ENCODE measurements around the gene DAPK1.

The DAPK1 gene

DNA sequence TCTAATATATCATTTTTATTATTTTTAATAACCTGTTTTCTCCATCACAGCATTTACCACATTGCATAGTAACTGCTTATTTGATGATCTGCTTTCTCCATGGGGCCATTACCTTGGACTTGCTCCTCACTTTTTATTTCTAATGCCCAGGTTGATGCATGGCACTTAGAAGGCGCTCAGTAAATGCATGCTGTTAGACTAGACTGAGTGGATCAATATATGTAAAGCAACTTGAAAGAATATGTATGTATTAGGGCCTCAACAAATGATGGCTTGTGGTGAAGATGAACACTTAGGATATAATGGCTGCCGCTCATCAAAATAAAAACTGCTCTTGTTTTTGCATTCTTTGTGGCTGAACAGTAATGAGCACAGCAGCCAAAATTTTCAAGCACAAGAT, 5.8 kb downstream of the DAPK1 start:
- no peak for DNase-seq (ENCODE audit: low spot score)
- TF ChIP-seq, protein P1, sequence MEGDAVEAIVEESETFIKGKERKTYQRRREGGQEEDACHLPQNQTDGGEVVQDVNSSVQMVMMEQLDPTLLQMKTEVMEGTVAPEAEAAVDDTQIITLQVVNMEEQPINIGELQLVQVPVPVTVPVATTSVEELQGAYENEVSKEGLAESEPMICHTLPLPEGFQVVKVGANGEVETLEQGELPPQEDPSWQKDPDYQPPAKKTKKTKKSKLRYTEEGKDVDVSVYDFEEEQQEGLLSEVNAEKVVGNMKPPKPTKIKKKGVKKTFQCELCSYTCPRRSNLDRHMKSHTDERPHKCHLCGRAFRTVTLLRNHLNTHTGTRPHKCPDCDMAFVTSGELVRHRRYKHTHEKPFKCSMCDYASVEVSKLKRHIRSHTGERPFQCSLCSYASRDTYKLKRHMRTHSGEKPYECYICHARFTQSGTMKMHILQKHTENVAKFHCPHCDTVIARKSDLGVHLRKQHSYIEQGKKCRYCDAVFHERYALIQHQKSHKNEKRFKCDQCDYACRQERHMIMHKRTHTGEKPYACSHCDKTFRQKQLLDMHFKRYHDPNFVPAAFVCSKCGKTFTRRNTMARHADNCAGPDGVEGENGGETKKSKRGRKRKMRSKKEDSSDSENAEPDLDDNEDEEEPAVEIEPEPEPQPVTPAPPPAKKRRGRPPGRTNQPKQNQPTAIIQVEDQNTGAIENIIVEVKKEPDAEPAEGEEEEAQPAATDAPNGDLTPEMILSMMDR (IDR thresholded peaks at IDR 0.05; ENCODE audit: extremely low read depth, missing control alignments), result no peak

DNA sequence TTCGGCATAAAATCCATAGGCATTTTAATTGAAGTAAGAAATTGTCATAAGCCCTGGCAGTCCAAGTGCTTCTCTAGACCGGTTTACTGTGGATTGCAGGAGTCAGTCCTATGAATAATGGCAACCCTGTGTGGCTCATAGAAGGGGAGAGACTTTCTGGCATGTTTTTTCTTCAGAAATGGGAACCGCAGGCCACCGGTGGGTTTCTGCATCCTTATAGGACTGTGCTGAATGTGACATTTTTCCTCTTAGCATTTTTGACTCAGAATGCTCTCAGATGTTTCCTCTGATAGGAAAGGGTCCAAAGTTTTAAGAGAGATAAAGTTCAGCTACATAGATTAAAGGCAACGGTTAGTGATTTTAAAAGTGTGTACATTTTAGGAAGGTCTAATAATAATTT, 6.3 kb downstream of the DAPK1 start:
- TF ChIP-seq, protein P1 (IDR thresholded peaks at IDR 0.05; ENCODE audit: extremely low read depth, missing control alignments), result no peak
- DNase-seq (ENCODE audit: low spot score), result no peak

DNA sequence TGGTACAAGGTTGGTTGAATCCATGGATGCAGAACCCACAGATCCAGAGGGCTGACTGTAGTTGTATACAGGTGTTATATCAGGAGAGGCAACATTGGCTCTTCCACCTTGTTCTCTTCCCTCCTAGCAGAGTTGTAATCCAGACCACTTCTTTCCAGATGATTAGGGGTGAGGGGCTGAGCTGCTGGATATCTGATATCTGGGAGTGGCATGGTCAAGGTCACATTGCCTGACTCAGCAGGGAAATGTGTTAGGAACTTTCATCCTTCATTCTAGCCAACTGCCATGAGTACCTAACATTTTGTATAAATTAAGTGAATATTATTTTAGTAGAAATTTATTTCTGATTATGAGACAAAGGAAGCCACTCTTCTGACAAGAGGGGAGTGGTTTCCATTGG, 7.3 kb downstream of the DAPK1 start:
- no peak for DNase-seq (ENCODE audit: low spot score)
- TF ChIP-seq, protein P1 (IDR thresholded peaks at IDR 0.05; ENCODE audit: extremely low read depth, missing control alignments), result no peak

DNA sequence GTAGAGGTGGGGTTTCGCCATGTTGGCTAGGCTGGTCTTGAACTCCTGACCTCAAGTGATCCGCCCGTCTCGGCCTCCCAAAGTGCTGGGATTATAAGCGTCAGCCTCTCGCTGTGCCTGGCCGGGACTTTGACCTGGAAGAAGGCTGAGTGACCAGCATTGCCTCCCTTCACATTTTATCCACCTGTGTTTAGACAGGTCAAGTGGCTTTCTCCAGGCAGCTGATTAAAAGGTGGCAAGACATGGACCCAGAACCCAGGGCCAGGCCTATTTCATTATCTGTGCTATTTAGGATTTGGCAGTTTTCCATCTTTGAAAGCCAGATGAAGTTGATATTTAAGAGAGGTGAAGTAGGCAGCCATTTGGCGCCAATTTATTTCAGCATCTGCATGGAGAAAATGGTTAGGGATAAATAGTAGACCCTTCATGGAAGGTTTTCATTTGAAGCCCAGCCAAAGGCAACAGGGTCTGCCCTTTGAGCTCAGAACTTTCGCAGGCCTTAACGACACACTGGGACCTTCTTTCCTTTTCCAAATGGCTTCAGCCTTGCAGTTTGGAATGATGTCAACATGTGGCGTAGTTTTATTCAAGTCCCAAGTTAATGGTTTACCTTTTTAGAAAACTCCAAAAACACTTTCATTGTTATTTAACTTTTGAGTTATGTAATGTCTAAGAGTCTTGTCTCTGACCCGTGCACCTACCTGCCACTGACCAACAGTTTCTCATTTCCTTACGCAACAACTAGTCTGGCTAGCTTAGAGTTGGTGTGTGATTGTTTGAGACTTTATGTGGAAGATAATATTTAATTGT, 8.4 kb downstream of the DAPK1 start:
- TF ChIP-seq, protein P1 (IDR thresholded peaks at IDR 0.05; ENCODE audit: extremely low read depth, missing control alignments), result no peak
- DNase-seq (ENCODE audit: low spot score), result no peak

DNA sequence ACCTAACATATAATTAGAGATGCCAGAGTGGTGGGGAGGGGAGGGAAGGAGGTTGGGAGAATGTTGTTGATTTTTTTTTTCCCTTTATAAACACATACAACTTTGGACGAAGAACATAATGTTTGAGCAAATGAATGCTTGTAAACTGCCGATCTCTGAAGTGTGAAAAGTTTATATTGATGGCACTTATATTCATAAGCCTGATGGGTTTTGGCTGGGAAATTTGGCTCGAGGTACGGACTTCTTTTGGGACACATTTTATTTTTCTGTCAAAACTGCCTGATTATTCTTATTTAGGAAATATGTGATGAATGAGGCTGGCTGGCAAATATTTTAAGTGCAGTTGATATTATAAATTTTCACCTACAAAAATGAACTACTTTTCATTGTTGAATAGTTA, 9.9 kb downstream of the DAPK1 start:
- no peak for DNase-seq (ENCODE audit: low spot score)

DNA sequence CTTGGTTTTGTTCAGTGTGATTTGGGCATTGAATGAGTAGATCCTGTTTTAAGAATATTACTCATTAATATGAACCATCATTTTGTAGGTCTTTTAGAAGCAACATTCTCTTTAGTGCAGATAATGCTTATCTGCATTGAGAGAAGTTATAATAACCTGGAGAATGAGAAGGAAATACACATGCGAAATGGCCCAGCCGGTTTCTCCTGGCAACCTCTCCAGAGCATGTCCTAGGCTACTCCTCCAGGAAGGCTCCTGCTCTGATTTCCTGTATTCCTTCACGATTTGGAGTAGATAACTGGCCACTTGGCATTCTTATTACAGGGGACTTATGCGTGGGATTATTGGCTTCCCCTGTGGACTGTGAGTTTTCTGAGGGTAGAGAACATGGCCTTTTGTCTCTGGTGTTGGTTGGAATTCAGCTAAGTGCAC, 12.6 kb downstream of the DAPK1 start:
- no peak for DNase-seq (ENCODE audit: low spot score)
- TF ChIP-seq, protein P1 (IDR thresholded peaks at IDR 0.05; ENCODE audit: extremely low read depth, missing control alignments), result no peak

More for the DNA sequence above, 9.9 kb downstream of the DAPK1 start:
- TF ChIP-seq, protein P1 (IDR thresholded peaks at IDR 0.05; ENCODE audit: extremely low read depth, missing control alignments), result no peak

DNA sequence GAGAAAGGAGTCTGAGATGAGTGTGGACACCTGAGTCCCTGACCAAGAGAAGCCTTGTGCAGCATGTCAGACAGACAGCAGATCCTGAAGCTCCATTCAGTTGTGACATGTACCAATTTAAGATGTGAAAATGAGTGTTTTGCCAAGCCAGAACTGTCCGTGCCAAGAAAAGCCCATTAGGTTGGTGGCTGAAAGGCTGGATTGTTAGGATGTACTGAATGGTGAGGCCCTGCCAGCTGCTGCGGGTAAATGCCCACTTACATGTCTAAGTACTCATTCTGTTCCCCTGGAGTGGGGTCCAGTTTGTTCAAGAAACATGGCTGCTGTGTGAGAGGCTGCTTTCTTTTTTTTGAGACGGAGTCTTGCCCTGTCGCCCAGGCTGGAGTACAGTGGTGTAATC, 14.6 kb downstream of the DAPK1 start:
- DNase-seq (ENCODE audit: low spot score), result no peak

More for the DNA sequence above, 14.6 kb downstream of the DAPK1 start:
- TF ChIP-seq, protein P1 (IDR thresholded peaks at IDR 0.05; ENCODE audit: extremely low read depth, missing control alignments), result no peak
